ENCODE data around the gene FAM135A.
A peak's percentile ranks its signal among the peaks of the same experiment; 100 is the strongest.

FAM135A gene

DNA sequence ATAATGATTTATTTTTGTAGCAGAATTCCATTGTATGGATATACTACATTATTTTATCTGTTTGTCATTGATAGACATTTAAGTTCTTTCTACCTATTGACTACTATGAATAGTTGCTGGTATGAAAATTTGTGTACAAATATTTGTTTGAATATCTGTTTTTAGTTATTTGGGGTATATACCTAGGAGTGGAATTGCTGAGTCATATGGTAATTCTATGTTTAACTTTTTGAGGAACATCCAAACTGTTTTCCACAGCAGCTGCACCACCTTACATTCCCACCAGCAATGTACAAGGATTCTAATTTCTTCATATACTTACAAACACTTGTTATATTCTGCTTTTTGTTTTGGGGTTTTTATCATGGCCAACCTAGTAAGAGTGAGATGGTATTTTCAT lies 97.3 kb downstream of the FAM135A start:
- Histone ChIP-seq H3K4me2 (ENCODE audit: low read length) (no peak overlapping the region), H3K4me1 (ENCODE audit: insufficient read depth, low read length, severe bottlenecking) (no peaks in the 10 kb centered on the region), H3K79me2 (ENCODE audit: insufficient read depth, low read length) (no peaks in the 10 kb centered on the region), H4K20me1 (ENCODE audit: insufficient read depth, low read length) (no peaks in the 10 kb centered on the region), H2AFZ (ENCODE audit: low read length) (no peak overlapping the region), H3K36me3 (ENCODE audit: insufficient read depth, low read length) (peaks cover 4% of the 10 kb centered on the region; the same call in 1 of the 2 replicates), H3K27me3 (ENCODE audit: insufficient read depth, low read length) (no peaks in the 10 kb centered on the region), H3K4me3 (ENCODE audit: low read depth, low read length, poor library complexity, severe bottlenecking) (no peak overlapping the region), H3F3A (ENCODE audit: insufficient read depth, low read length) (no peaks in the 10 kb centered on the region), H3K27ac (ENCODE audit: low read depth, low read length, poor library complexity, severe bottlenecking) (no peak overlapping the region), H3K9me3 (ENCODE audit: low read length) (no peaks in the 10 kb centered on the region), H3K9me2 (ENCODE audit: low read depth, low read length) (no peaks in the 10 kb centered on the region), H3K9ac (ENCODE audit: low read length) (no peak overlapping the region)
- TF ChIP-seq, protein P1, sequence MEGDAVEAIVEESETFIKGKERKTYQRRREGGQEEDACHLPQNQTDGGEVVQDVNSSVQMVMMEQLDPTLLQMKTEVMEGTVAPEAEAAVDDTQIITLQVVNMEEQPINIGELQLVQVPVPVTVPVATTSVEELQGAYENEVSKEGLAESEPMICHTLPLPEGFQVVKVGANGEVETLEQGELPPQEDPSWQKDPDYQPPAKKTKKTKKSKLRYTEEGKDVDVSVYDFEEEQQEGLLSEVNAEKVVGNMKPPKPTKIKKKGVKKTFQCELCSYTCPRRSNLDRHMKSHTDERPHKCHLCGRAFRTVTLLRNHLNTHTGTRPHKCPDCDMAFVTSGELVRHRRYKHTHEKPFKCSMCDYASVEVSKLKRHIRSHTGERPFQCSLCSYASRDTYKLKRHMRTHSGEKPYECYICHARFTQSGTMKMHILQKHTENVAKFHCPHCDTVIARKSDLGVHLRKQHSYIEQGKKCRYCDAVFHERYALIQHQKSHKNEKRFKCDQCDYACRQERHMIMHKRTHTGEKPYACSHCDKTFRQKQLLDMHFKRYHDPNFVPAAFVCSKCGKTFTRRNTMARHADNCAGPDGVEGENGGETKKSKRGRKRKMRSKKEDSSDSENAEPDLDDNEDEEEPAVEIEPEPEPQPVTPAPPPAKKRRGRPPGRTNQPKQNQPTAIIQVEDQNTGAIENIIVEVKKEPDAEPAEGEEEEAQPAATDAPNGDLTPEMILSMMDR (IDR thresholded peaks at IDR 0.05; ENCODE audit: low read length): no peak
- TF ChIP-seq EZH2 (IDR thresholded peaks at IDR 0.05; ENCODE audit: borderline replicate concordance, low read length): no peak

GRCh38 chr6:70518723-70519122 lies 105.4 kb downstream of the FAM135A start:
- Histone ChIP-seq H3K9me2 (ENCODE audit: low read depth, low read length) (no peaks in the 10 kb centered on the region), H3K9ac (ENCODE audit: low read length) (no peak overlapping the region), H3K4me3 (ENCODE audit: low read depth, low read length, poor library complexity, severe bottlenecking) (no peak overlapping the region), H3F3A (ENCODE audit: insufficient read depth, low read length) (no peaks in the 10 kb centered on the region), H4K20me1 (ENCODE audit: insufficient read depth, low read length) (no peaks in the 10 kb centered on the region), H2AFZ (ENCODE audit: low read length) (no peak overlapping the region), H3K27ac (ENCODE audit: low read depth, low read length, poor library complexity, severe bottlenecking) (no peak overlapping the region), H3K4me1 (ENCODE audit: insufficient read depth, low read length, severe bottlenecking) (no peaks in the 10 kb centered on the region), H3K27me3 (ENCODE audit: insufficient read depth, low read length) (no peaks in the 10 kb centered on the region), H3K4me2 (ENCODE audit: low read length) (no peak overlapping the region), H3K9me3 (ENCODE audit: low read length) (no peaks in the 10 kb centered on the region), H3K79me2 (ENCODE audit: insufficient read depth, low read length) (no peaks in the 10 kb centered on the region), H3K36me3 (ENCODE audit: insufficient read depth, low read length) (no peaks in the 10 kb centered on the region)
- TF ChIP-seq, protein P1 (IDR thresholded peaks at IDR 0.05; ENCODE audit: low read length): no peak
- no peak for TF ChIP-seq EZH2 (IDR thresholded peaks at IDR 0.05; ENCODE audit: borderline replicate concordance, low read length)

DNA sequence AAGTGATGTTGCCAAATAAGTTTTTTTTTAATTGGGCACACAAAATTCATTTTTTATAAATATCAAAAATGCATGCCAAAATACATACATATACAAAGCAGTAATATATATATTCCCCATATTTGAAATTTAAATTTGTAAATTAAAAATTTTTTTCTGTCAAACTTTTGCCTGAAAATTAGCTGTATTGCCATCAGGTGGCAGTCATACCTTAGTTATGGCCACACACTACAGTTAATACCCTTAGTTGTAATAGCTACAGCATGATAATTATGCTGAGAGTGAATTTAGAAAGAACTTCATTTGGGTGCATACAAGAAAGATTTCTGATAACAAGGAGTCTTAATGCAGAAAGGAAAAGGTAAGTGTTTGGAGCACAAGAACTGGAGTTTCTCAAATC lies 107.3 kb downstream of the FAM135A start:
- TF ChIP-seq, protein P1 (IDR thresholded peaks at IDR 0.05; ENCODE audit: low read length): peak; percentile 48
- no peak for TF ChIP-seq EZH2 (IDR thresholded peaks at IDR 0.05; ENCODE audit: borderline replicate concordance, low read length)
- Histone ChIP-seq H3K4me3 (ENCODE audit: low read depth, low read length, poor library complexity, severe bottlenecking) (no peak overlapping the region), H3K9me2 (ENCODE audit: low read depth, low read length) (no peaks in the 10 kb centered on the region), H3K27me3 (ENCODE audit: insufficient read depth, low read length) (no peaks in the 10 kb centered on the region), H3K36me3 (ENCODE audit: insufficient read depth, low read length) (peaks cover 9% of the 10 kb centered on the region; the same call in 1 of the 2 replicates), H3K9ac (ENCODE audit: low read length) (no peak overlapping the region), H3F3A (ENCODE audit: insufficient read depth, low read length) (no peaks in the 10 kb centered on the region), H2AFZ (ENCODE audit: low read length) (no peak overlapping the region), H3K79me2 (ENCODE audit: insufficient read depth, low read length) (no peaks in the 10 kb centered on the region), H3K4me1 (ENCODE audit: insufficient read depth, low read length, severe bottlenecking) (no peaks in the 10 kb centered on the region), H3K27ac (ENCODE audit: low read depth, low read length, poor library complexity, severe bottlenecking) (no peak overlapping the region), H3K4me2 (ENCODE audit: low read length) (no peak overlapping the region), H3K9me3 (ENCODE audit: low read length) (no peaks in the 10 kb centered on the region), H4K20me1 (ENCODE audit: insufficient read depth, low read length) (no peaks in the 10 kb centered on the region)

Measured in OCI-LY1 (cell line).